B cell (primary cell): ENCODE results near the gene MAD1L1. TPM values are rescaled to one million over a fixed set of nuclear protein-coding genes. Genes with fewer than 3 reads are reported as not detected.

Experiments
- ATAC-seq: fragments of 200-7000 bp; cut with Tn5 transposase; one replicate; pipeline ENCODE4 v1.10.0; 2021; ENCODE audit warnings: low read depth, mild to moderate bottlenecking, moderate number of reproducible peaks, moderate library complexity
- CTCF ChIA-PET: fragments of 350-600 bp; sonication (Branson Sonifier 250); formaldehyde crosslinking; loops from one replicate; lab custom pipeline; 2021; ENCODE audit warnings: antibody characterized with exemption, inconsistent platforms; lab: Charles Lee
- POLR2A ChIA-PET: fragments of 350-600 bp; sonication (Branson Sonifier 250); formaldehyde crosslinking; loops from one replicate; lab custom pipeline; 2021; ENCODE audit warnings: antibody characterized with exemption; lab: Charles Lee
- DNase-seq: peaks from one replicate; pipeline ENCODE4 v3.0.0; 2013
- H2AFZ ChIP-seq: 2 replicates; pipeline ENCODE4 v1.6.1; 2012; ENCODE audit warnings: mild to moderate bottlenecking, low read depth, low read length; ENCODE audit not compliant: insufficient read depth, poor library complexity, severe bottlenecking
- H3K27ac ChIP-seq, 2 donors: 1 replicate in 1 of 2; 2 replicates in 1 of 2; pipeline ENCODE4 v1.5.1; 2012 to 2013; ENCODE audit warnings: low read length in 2 of 2, mild to moderate bottlenecking in 2 of 2, moderate library complexity in 1 of 2
- H3K27me3 ChIP-seq, 4 experiments: fragments of 200-600 bp in 1 of 4; sonication (generic) in 1 of 4; replicated peaks in 1 of 4; 1 replicate in 2 of 4; 2 replicates in 2 of 4; pipeline versions ENCODE4 v1.6.1 to v1.7.0; 2013 to 2016; ENCODE audit warnings: low read length in 3 of 4, mild to moderate bottlenecking in 2 of 4, mixed read lengths in 1 of 4, moderate library complexity in 1 of 4; ENCODE audit not compliant: insufficient read depth in 4 of 4, control insufficient read depth in 3 of 4; ENCODE audit errors: control extremely low read depth in 1 of 4
- H3K36me3 ChIP-seq, 2 experiments: replicated peaks in 1 of 2; 1 replicate in 1 of 2; 2 replicates in 1 of 2; pipeline versions ENCODE4 v1.6.1 to v1.7.1; 2013; ENCODE audit warnings: low read length in 1 of 2; ENCODE audit not compliant: insufficient read depth in 2 of 2, control insufficient read depth in 1 of 2; ENCODE audit errors: control extremely low read depth in 1 of 2, extremely low read depth in 1 of 2
- H3K4me1 ChIP-seq, 2 donors: fragments of 200-600 bp in 1 of 2; sonication (generic) in 1 of 2; 1 replicate in 1 of 2; 2 replicates in 1 of 2; pipeline versions ENCODE4 v1.5.1 to v1.6.1; 2013 to 2017; ENCODE audit warnings: low read length in 2 of 2; ENCODE audit not compliant: control insufficient read depth in 2 of 2, insufficient read depth in 2 of 2
- H3K4me2 ChIP-seq: replicated peaks from 2 replicates; pipeline ENCODE3; 2012; ENCODE audit warnings: mild to moderate bottlenecking, low read depth, low read length; ENCODE audit not compliant: poor library complexity, severe bottlenecking
- H3K4me3 ChIP-seq, 5 experiments: fragments of 200-600 bp in 1 of 5; sonication (generic) in 1 of 5; 1 replicate in 3 of 5; 2 replicates in 2 of 5; pipeline versions ENCODE4 v1.5.1 to v1.7.0; 2011 to 2016; ENCODE audit warnings: low read length in 4 of 5, mild to moderate bottlenecking in 4 of 5, low read depth in 2 of 5, control low read depth in 1 of 5, moderate library complexity in 1 of 5; ENCODE audit not compliant: insufficient read depth in 1 of 5; ENCODE audit errors: control extremely low read depth in 1 of 5, extremely low read depth in 1 of 5
- H3K79me2 ChIP-seq: fragments of 200-600 bp; sonication (generic); one replicate; pipeline ENCODE4 v1.6.0; 2016; ENCODE audit warnings: low read length; ENCODE audit not compliant: control insufficient read depth, insufficient read depth
- H3K9ac ChIP-seq: fragments of 200-600 bp; sonication (generic); 2 replicates; pipeline ENCODE4 v1.6.1; 2017; ENCODE audit warnings: mild to moderate bottlenecking, low read length, moderate library complexity
- H3K9me3 ChIP-seq, 3 donors: one replicate each; pipeline versions ENCODE4 v1.6.1 to v1.7.1; 2013; ENCODE audit warnings: low read length in 2 of 3; ENCODE audit not compliant: control insufficient read depth in 2 of 3, insufficient read depth in 1 of 3; ENCODE audit errors: control extremely low read depth in 1 of 3
- H4K20me1 ChIP-seq: 2 replicates; pipeline ENCODE4 v1.6.0; 2012; ENCODE audit warnings: mild to moderate bottlenecking, low read length; ENCODE audit not compliant: insufficient read depth, control insufficient read depth, poor library complexity, severe bottlenecking
- H3K27ac Mint-ChIP-seq: one replicate; pipeline ENCODE4 v1.8.0; 2021; ENCODE audit warnings: mixed read lengths
- H3K27me3 Mint-ChIP-seq: one replicate; pipeline ENCODE4 v1.8.0; 2021; ENCODE audit warnings: mixed read lengths
- H3K4me1 Mint-ChIP-seq: one replicate; pipeline ENCODE4 v1.8.0; 2021; ENCODE audit warnings: mixed read lengths
- H3K4me3 Mint-ChIP-seq: one replicate; pipeline ENCODE4 v1.8.0; 2021; ENCODE audit warnings: mixed read lengths
- H3K9me3 Mint-ChIP-seq: one replicate; pipeline ENCODE4 v1.8.0; 2022; ENCODE audit warnings: mixed read lengths; ENCODE audit not compliant: insufficient read depth
- CTCF ChIP-seq: fragments of 200-600 bp; IDR thresholded peaks from one replicate; pipeline ENCODE4 v1.8.0; 2022; ENCODE audit warnings: antibody characterized with exemption, mild to moderate bottlenecking
- EZH2 ChIP-seq: IDR thresholded peaks from 2 replicates; pipeline ENCODE4 v1.6.1; 2012; ENCODE audit warnings: borderline replicate concordance, low read depth, mild to moderate bottlenecking, moderate library complexity, low read length; ENCODE audit not compliant: insufficient read depth, poor library complexity, severe bottlenecking
- WGBS: methylation state at CpG from one replicate; pipeline ENCODE4 v1.1.5; 2013; ENCODE audit warnings: missing lambda C conversion rate; ENCODE audit not compliant: insufficient coverage; 5-methylcytosine and 5-hydroxymethylcytosine counted together
- intact Hi-C: fragments of 100-400 bp; cut with micrococcal nuclease; formaldehyde crosslinking; loops from one replicate; pipeline ENCODE4 v1.10.0; 2022
- polyA plus RNA-seq: library from polyadenylated mRNA; depleted of rRNA; stranded (reverse); fragments of >200 nt; gene quantifications from 2 replicates; pipeline ENCODE4 v1.2.3, GENCODE V29; 2012
- total RNA-seq, 2 donors: library from RNA; stranded (reverse); fragments of 120-200 nt in 1 of 2; gene quantifications; 1 replicate in 1 of 2; 2 replicates in 1 of 2; pipeline versions ENCODE4 v1.2.3 to v1.2.4, GENCODE V29; 2013 to 2022

The MAD1L1 gene
- total and polyA plus RNA-seq, 2 donors (not counting 1 experiment from before 2014, with no cell fraction given): 86.7 to 110 TPM

- peaks cover 7% of the 10 kb centered on the region for H4K20me1 ChIP-seq
- Mint-ChIP-seq H3K9me3 (no peaks in the 10 kb centered on the region), H3K27ac (no peak overlapping the region), H3K4me3 (no peak overlapping the region), H3K27me3 (no peaks in the 10 kb centered on the region), H3K4me1 (peaks cover 2% of the 10 kb centered on the region)
- WGBS: 96% methylated on average over 13 of the region's 13 CpGs
- H3K36me3 ChIP-seq: peaks cover 0 to 73% of the 10 kb centered on the region in 2 experiments
- no peak overlapping the region for H3K4me2 ChIP-seq
- H3K27ac ChIP-seq: no peak overlapping the region
- peaks cover 70% of the 10 kb centered on the region for H3K79me2 ChIP-seq
- POLR2A ChIA-PET: no interaction called here
- intact Hi-C loops: no loop called here
- CTCF ChIA-PET: interaction anchor here (1.5 kb wide), 1 partner anchor 124 kb away, joined by 4 read pairs; no protein-coding TSS in a partner anchor
- TF ChIP-seq EZH2 (no peak), CTCF (no peak)
- H3K4me3 ChIP-seq: no peak overlapping the region
- H3K9ac ChIP-seq: no peak overlapping the region
- ATAC-seq (no peak), DNase-seq (no peak)
- peaks cover 0 to 3% (median 0%) of the 10 kb centered on the region in 3 donors for H3K9me3 ChIP-seq
- H2AFZ ChIP-seq: no peak overlapping the region
- H3K27me3 ChIP-seq: no peaks in the 10 kb centered on the region
- no peaks in the 10 kb centered on the region for H3K4me1 ChIP-seq
These were observed 8.2 kb downstream of the MAD1L1 start for GRCh38 chr7:2224491-2224928.

GRCh38 chr7:2223321-2223720, 9.4 kb downstream of the MAD1L1 start:
- intact Hi-C loops: no loop called here
- Mint-ChIP-seq H3K27me3 (no peaks in the 10 kb centered on the region), H3K4me3 (no peak overlapping the region), H3K9me3 (no peaks in the 10 kb centered on the region), H3K27ac (no peak overlapping the region), H3K4me1 (peaks cover 2% of the 10 kb centered on the region)
- Histone ChIP-seq H3K9me3 (peaks cover 0 to 3% (median 0%) of the 10 kb centered on the region in 3 donors), H4K20me1 (peaks cover 7% of the 10 kb centered on the region), H3K27ac (no peak overlapping the region), H3K4me3 (no peak overlapping the region), H3K79me2 (peaks cover 61% of the 10 kb centered on the region), H3K4me1 (no peaks in the 10 kb centered on the region), H2AFZ (no peak overlapping the region), H3K27me3 (no peaks in the 10 kb centered on the region), H3K4me2 (no peak overlapping the region), H3K36me3 (peaks cover 0 to 68% of the 10 kb centered on the region in 2 experiments), H3K9ac (no peak overlapping the region)
- 98% methylated on average over 17 of the region's 17 CpGs for WGBS
- no peak for TF ChIP-seq EZH2
- TF ChIP-seq CTCF: no peak
- POLR2A ChIA-PET: interaction anchor here (0.5 kb wide), 1 partner anchor 56 kb away, joined by 7 read pairs; no protein-coding TSS in a partner anchor
- CTCF ChIA-PET: interaction anchor here (1.5 kb wide), 1 partner anchor 125 kb away, joined by 4 read pairs; no protein-coding TSS in a partner anchor
- DNase-seq (no peak), ATAC-seq (no peak)
